ENCODE results near the gene IMPDH1.
A peak's percentile ranks its signal among the peaks of the same experiment; 100 is the strongest.

DNA sequence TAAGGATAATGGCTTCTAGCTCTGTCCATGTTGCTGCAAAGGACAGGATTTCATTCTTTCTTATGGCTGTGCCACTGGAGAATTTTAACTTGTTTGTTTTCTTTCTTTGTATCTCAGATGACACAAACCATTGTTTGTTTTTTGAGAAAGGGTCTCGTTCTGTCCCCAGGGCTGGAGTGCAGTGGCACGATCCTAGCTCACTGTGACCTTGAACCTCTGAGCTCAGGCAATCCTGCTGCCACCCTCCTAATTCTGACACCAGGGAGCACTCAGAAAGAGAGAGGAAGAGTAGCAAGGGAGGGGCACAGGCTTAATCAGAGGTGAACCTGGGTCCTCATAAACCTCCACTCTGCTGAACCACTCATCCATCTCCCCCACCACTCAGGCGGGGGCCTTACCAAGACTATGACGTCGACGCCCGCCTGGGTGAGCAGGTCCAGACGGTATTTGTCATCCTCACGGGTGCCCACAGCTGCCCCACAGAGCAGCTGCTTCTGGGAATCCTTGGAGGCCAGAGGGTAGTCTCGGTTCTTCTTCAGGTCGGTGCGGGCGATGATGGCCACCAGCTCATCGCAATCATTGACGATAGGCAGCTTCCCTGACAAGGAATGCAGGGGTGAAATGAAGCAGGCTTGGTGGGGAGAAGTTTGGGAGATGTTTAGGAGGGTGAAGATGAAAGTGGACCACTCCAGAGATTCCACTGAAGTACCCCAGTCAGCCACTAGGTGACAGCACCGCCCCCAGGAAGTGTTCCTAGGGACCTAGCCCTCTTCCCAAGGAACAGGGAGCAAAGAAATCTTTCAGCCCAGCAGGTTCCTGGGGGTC is 11.6 kb downstream of the IMPDH1 start:
- TF ChIP-seq, protein P1, sequence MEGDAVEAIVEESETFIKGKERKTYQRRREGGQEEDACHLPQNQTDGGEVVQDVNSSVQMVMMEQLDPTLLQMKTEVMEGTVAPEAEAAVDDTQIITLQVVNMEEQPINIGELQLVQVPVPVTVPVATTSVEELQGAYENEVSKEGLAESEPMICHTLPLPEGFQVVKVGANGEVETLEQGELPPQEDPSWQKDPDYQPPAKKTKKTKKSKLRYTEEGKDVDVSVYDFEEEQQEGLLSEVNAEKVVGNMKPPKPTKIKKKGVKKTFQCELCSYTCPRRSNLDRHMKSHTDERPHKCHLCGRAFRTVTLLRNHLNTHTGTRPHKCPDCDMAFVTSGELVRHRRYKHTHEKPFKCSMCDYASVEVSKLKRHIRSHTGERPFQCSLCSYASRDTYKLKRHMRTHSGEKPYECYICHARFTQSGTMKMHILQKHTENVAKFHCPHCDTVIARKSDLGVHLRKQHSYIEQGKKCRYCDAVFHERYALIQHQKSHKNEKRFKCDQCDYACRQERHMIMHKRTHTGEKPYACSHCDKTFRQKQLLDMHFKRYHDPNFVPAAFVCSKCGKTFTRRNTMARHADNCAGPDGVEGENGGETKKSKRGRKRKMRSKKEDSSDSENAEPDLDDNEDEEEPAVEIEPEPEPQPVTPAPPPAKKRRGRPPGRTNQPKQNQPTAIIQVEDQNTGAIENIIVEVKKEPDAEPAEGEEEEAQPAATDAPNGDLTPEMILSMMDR (conservative IDR thresholded peaks at IDR 0.05) = peak; percentile 92
- TF ChIP-seq EZH2 (IDR thresholded peaks at IDR 0.05; ENCODE audit: low read depth) = no peak

All from PC-9 (cell line).